Endothelial cell of umbilical vein (primary cell): Measurements from ENCODE around the gene ARHGEF33. TPM values are rescaled to one million over a fixed set of nuclear protein-coding genes. Genes with fewer than 3 reads are reported as not detected.

Experiments used
- BruUV-seq: library from RNA; stranded (reverse); fragments of 400-500 nt; replicated peaks from 2 replicates; lab custom pipeline; 2021; lab: Mats Ljungman, UMichigan
- CTCF ChIA-PET: fragments of 300-600, 350-600 bp; sonication (Branson Sonifier 250); formaldehyde crosslinking; loops from one replicate; lab custom pipeline; 2021; ENCODE audit warnings: antibody characterized with exemption, inconsistent platforms; lab: Charles Lee
- POLR2A ChIA-PET: fragments of 300-600, 350-600 bp; sonication (Branson Sonifier 250); formaldehyde crosslinking; loops from one replicate; lab custom pipeline; 2021; ENCODE audit warnings: antibody characterized with exemption, inconsistent platforms; lab: Charles Lee
- DNase-seq: peaks from one replicate; pipeline ENCODE4 v3.0.0-alpha.2; 2011; ENCODE audit warnings: low read depth, low spot score
- FAIRE-seq: peaks from 2 replicates; lab custom pipeline; 2011; peaks lifted over from hg19 to GRCh38; lab: Jason Lieb, UNC
- H2AFZ ChIP-seq: 2 replicates; pipeline ENCODE4 v1.6.0; 2012; ENCODE audit warnings: low read depth, low read length, control low read depth, inconsistent platforms
- H3K27ac ChIP-seq: 2 replicates; pipeline ENCODE4 v1.5.1; 2011; ENCODE audit warnings: low read depth, mild to moderate bottlenecking, control low read depth, low read length, moderate library complexity; ENCODE audit not compliant: insufficient read depth
- H3K27me3 ChIP-seq, 2 experiments: 2 replicates each; pipeline versions ENCODE4 v1.6.0 to v1.6.1; 2011; ENCODE audit warnings: low read length in 2 of 2, mixed read lengths in 1 of 2; ENCODE audit not compliant: control insufficient read depth in 2 of 2, insufficient read depth in 2 of 2
- H3K36me3 ChIP-seq, 2 experiments: 2 replicates in 1 of 2; 3 replicates in 1 of 2; pipeline ENCODE4 v1.5.1; 2011; ENCODE audit warnings: low read length in 2 of 2, mild to moderate bottlenecking in 1 of 2, moderate library complexity in 1 of 2; ENCODE audit not compliant: control insufficient read depth in 2 of 2, insufficient read depth in 2 of 2; ENCODE audit errors: extremely low read depth in 1 of 2
- H3K4me1 ChIP-seq: 3 replicates; pipeline ENCODE4 v1.5.1; 2011; ENCODE audit warnings: mild to moderate bottlenecking, low read length; ENCODE audit not compliant: control insufficient read depth, insufficient read depth; ENCODE audit errors: extremely low read depth
- H3K4me2 ChIP-seq: 2 replicates; pipeline ENCODE4 v1.6.1; 2011; ENCODE audit warnings: low read length, control low read depth, mixed read lengths; ENCODE audit not compliant: insufficient read depth
- H3K4me3 ChIP-seq, 3 experiments: fragments of 200-600 bp in 1 of 3; sonication (generic), shearing (Covaris generic) in 1 of 3; replicated peaks in 1 of 3; 2 replicates each; pipeline ENCODE4 v1.5.1; 2011 to 2016; ENCODE audit warnings: control low read depth in 3 of 3, low read length in 3 of 3, mild to moderate bottlenecking in 2 of 3, inconsistent platforms in 1 of 3, low read depth in 1 of 3, moderate library complexity in 1 of 3; ENCODE audit not compliant: insufficient read depth in 1 of 3
- H3K79me2 ChIP-seq: 2 replicates; pipeline ENCODE4 v1.6.0; 2012; ENCODE audit warnings: low read length, inconsistent platforms; ENCODE audit not compliant: control insufficient read depth, insufficient read depth
- H3K9ac ChIP-seq: replicated peaks from 2 replicates; pipeline ENCODE3; 2011; ENCODE audit warnings: low read length, control low read depth; ENCODE audit not compliant: insufficient read depth; ENCODE audit errors: extremely low read depth
- H3K9me1 ChIP-seq: replicated peaks from 3 replicates; pipeline ENCODE4 v1.6.0; 2011; ENCODE audit warnings: mild to moderate bottlenecking, low read length; ENCODE audit not compliant: control insufficient read depth, insufficient read depth; ENCODE audit errors: extremely low read depth
- H3K9me3 ChIP-seq: replicated peaks from 2 replicates; pipeline ENCODE4 v1.5.1; 2012; ENCODE audit warnings: low read length, inconsistent platforms; ENCODE audit not compliant: control insufficient read depth, insufficient read depth
- H4K20me1 ChIP-seq: replicated peaks from 2 replicates; pipeline ENCODE3; 2011; ENCODE audit warnings: mild to moderate bottlenecking, low read length; ENCODE audit not compliant: control insufficient read depth, insufficient read depth; ENCODE audit errors: extremely low read depth
- CTCF ChIP-seq, 2 donors: IDR thresholded peaks; 1 replicate in 1 of 2; 2 replicates in 1 of 2; pipeline ENCODE4 v1.5.1; 2011; ENCODE audit warnings: low read length in 2 of 2, mild to moderate bottlenecking in 2 of 2, moderate library complexity in 2 of 2, control low read depth in 1 of 2, inconsistent platforms in 1 of 2, low read depth in 1 of 2; ENCODE audit not compliant: insufficient read depth in 1 of 2; ENCODE audit errors: extremely low read depth in 1 of 2
- EZH2 ChIP-seq: IDR thresholded peaks from 2 replicates; pipeline ENCODE4 v1.6.1; 2012; ENCODE audit warnings: borderline replicate concordance, low read depth, mild to moderate bottlenecking, moderate library complexity, low read length, inconsistent platforms; ENCODE audit not compliant: severe bottlenecking
- FOS ChIP-seq: IDR thresholded peaks from 2 replicates; pipeline ENCODE4 v1.6.1; 2011; ENCODE audit warnings: mild to moderate bottlenecking, low read length, moderate library complexity, borderline replicate concordance; ENCODE audit not compliant: insufficient read depth
- JUN ChIP-seq: IDR thresholded peaks from 2 replicates; pipeline ENCODE4 v1.6.1; 2011; ENCODE audit warnings: borderline replicate concordance, low read depth; ENCODE audit not compliant: insufficient read length, insufficient read depth
- MYC ChIP-seq: IDR thresholded peaks from one replicate; pipeline ENCODE4 v1.6.1; 2011; ENCODE audit warnings: mild to moderate bottlenecking, low read depth, low read length
- POLR2A ChIP-seq: IDR thresholded peaks from 2 replicates; pipeline ENCODE4 v1.6.1; 2012; ENCODE audit warnings: low read depth, mild to moderate bottlenecking, control low read depth, low read length
- POLR2AphosphoS5 ChIP-seq: IDR thresholded peaks from 2 replicates; pipeline ENCODE4 v1.6.1; 2012; ENCODE audit warnings: low read depth, mild to moderate bottlenecking, control low read depth, low read length, moderate library complexity; ENCODE audit not compliant: insufficient read depth
- dilution Hi-C: fragments of 300-500 bp; cut with MboI; formaldehyde crosslinking; loops from one replicate; pipeline ENCODE4 v1.15.0; 2019; ENCODE audit warnings: low sequenced_read_pairs; ENCODE audit not compliant: extremely low pct_ligation_motif_present
- intact Hi-C: fragments of 100-400 bp; cut with micrococcal nuclease; formaldehyde crosslinking; loops from one replicate; pipeline ENCODE4 v1.10.0; 2022
- polyA plus RNA-seq, 4 experiments: library from polyadenylated mRNA; depleted of rRNA in 3 of 4; stranded (reverse) in 3 of 4; unstranded in 1 of 4; fragments of >200 nt; gene quantifications; 2 replicates each; pipeline versions ENCODE4 v1.2.1 to v1.2.3, GENCODE V29; 2011 to 2012; ENCODE audit warnings: missing spikeins in 1 of 4
- total RNA-seq: library from RNA; stranded (reverse); gene quantifications from 2 replicates; pipeline ENCODE4 v1.2.3, GENCODE V29; 2021
- TF ChIP-seq, protein P1 (sequence below): IDR thresholded peaks from 2 replicates; pipeline ENCODE4 v1.6.1; 2011; ENCODE audit not compliant: insufficient read depth, insufficient read length

Gene ARHGEF33
- total and polyA plus RNA-seq, 2 donors (not counting 3 experiments of a cell fraction or from before 2014, with no cell fraction given), result 0.15 to 0.18 TPM

DNA sequence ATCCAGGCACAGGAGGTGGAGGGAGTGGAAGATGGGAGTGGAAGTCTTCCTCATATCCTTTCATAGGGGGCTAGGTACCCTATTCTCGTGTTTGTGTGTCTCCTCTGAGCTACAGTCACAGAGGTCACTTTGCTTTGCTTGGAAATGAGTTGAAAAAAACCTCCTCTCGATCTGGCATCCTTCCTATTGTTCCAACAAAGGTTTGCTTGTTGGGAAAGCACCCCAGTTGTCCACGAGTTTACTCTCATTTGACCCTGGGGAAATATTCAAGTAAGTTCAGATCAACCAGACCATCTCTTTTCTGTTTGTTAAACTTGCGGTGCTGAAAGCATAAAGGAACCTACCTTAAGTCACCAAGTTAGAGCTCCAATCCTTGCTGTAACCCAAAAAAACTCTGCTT lies 59.3 kb downstream of the ARHGEF33 start:
- no peaks in the 10 kb centered on the region for H3K79me2 ChIP-seq
- H3K4me2 ChIP-seq, result no peak overlapping the region
- H3K27ac ChIP-seq, result no peak overlapping the region
- TF ChIP-seq MYC (no peak), EZH2 (no peak), CTCF (IDR thresholded peaks at IDR 0.05; ENCODE audit: extremely low read depth in 1 of 2, insufficient read depth in 1 of 2, low read depth in 1 of 2, low read length in 2 of 2) (no peak), POLR2AphosphoS5 (no peak), JUN (no peak), POLR2A (no peak), FOS (no peak)
- TF ChIP-seq, protein P1, sequence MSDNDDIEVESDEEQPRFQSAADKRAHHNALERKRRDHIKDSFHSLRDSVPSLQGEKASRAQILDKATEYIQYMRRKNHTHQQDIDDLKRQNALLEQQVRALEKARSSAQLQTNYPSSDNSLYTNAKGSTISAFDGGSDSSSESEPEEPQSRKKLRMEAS, result no peak
- H3K9ac ChIP-seq, result no peak overlapping the region
- FAIRE-seq (no peak), DNase-seq (no peak)
- ChIA-PET CTCF (interaction anchor here (1.3 to 5.7 kb wide), 4 partner anchors 8 to 281 kb away, joined by 3 to 449 read pairs (median 4); no protein-coding TSS in a partner anchor), POLR2A (no interaction called here)
- H2AFZ ChIP-seq, result no peak overlapping the region
- no peaks in the 10 kb centered on the region for H3K9me1 ChIP-seq
- H3K36me3 ChIP-seq, result no peaks in the 10 kb centered on the region
- dilution Hi-C loops (no loop called here), intact Hi-C loops (no loop called here)
- no TSS peak for BruUV-seq
- no peaks in the 10 kb centered on the region for H3K9me3 ChIP-seq
- no peaks in the 10 kb centered on the region for H4K20me1 ChIP-seq
- no peak overlapping the region for H3K4me3 ChIP-seq
- peaks cover 0 to 6% of the 10 kb centered on the region in 2 experiments for H3K27me3 ChIP-seq
- H3K4me1 ChIP-seq, result peaks cover 6% of the 10 kb centered on the region
